ENCODE results near the gene CHMP1A. TPM values are rescaled to one million over a fixed set of nuclear protein-coding genes. Genes with fewer than 3 reads are reported as not detected.

Gene CHMP1A
- total RNA-seq, 2 donors from 2014 or later: 154 to 157 TPM

DNA sequence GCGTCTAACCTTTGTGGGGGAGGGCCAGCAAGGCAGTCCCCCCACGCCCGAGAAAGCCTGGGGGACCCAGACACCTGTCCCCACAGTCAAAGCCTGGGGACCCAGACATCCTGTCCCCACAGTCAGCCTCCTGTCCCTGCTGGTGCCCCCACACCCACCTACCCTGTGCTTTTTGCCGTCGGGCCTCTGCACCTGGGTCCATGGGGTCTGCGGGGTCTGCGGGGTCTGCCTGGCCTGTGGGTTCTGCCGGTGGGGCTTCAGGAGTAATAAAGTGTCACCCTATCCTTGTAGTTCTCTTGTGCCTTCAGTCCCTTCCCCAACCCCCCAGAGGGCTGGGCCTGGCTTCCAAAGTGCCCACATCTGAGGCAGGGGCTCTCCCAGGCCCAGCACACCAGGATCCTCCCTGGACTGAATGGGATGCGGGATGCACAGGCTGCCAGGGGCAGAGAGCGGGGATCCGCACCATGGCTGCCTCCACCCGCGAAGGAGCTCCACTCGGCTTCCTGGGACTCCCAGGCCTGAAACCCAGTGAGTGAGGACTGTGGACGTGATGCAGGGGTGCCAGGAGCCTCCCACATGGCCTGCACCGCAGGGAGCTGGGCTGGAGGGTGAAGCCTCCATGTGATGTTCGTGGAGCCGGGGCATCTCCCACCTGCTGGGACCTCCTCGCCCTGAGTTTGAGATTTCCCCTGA is 60.4 kb downstream of the CHMP1A start:
- ATAC-seq (no peak), DNase-seq (no peak)
- intact Hi-C loops (cut with DNase I, micrococcal nuclease): no loop called here

- ATAC-seq: no peak
- no peak for DNase-seq
- intact Hi-C loops (cut with DNase I, micrococcal nuclease): no loop called here
Observed at GRCh38 chr16:89596061-89596689, 61.3 kb downstream of the CHMP1A start.

GRCh38 chr16:89595330-89596060 is 62.0 kb downstream of the CHMP1A start:
- DNase-seq (no peak), ATAC-seq (no peak)
- intact Hi-C loops (cut with DNase I, micrococcal nuclease): no loop called here

Other genes starting within 250 kb of the CHMP1A start
- gene ANKRD11, start 167.1 kb downstream of the CHMP1A start, total RNA-seq: 100 to 1,000 TPM in 1 of 2 donors, 10 to 100 TPM in 1; 82.5 to 135 TPM
- gene SPG7, start 149.3 kb downstream of the CHMP1A start, total RNA-seq: 100 to 1,000 TPM; 106 to 146 TPM
- gene RPL13, start 97.0 kb downstream of the CHMP1A start, total RNA-seq: 1,000 to 10,000 TPM; 1,613 to 1,684 TPM
- under 1 TPM; 0.73 to 0.92 TPM for gene CPNE7, start 82.0 kb downstream of the CHMP1A start, total RNA-seq
- gene DPEP1, start 44.1 kb downstream of the CHMP1A start, total RNA-seq: 1 to 10 TPM in 1 of 2 donors, under 1 TPM in 1; 0.73 to 4.4 TPM
- gene SPATA33, start 128 bp upstream of the CHMP1A start, total RNA-seq: 1 to 10 TPM; 7.1 to 9.1 TPM
- 10 to 100 TPM; 86.1 to 92.7 TPM for gene CDK10, start 29.0 kb upstream of the CHMP1A start, total RNA-seq
- gene SPATA2L, start 44.0 kb upstream of the CHMP1A start, total RNA-seq: 10 to 100 TPM; 16.3 to 27.9 TPM
- gene VPS9D1, start 63.2 kb upstream of the CHMP1A start, total RNA-seq: 10 to 100 TPM; 19.6 to 23.2 TPM
- gene ZNF276, start 63.8 kb upstream of the CHMP1A start, total RNA-seq: 10 to 100 TPM; 28.9 to 42.2 TPM
- 10 to 100 TPM; 11.1 to 26.6 TPM for gene FANCA, start 158.9 kb upstream of the CHMP1A start, total RNA-seq
- 10 to 100 TPM; 70.2 to 97.7 TPM for gene SPIRE2, start 170.8 kb upstream of the CHMP1A start, total RNA-seq
- gene TCF25, start 215.9 kb upstream of the CHMP1A start, total RNA-seq: 100 to 1,000 TPM; 152 to 210 TPM

Measured in left colon (tissue), 2 donors.